ENCODE data around the gene DIS3L2. TPM values are rescaled to one million over a fixed set of nuclear protein-coding genes. Genes with fewer than 3 reads are reported as not detected.

DIS3L2 gene
- total RNA-seq, 1 donor from 2014 or later = 20.6 TPM

- Histone ChIP-seq H3K4me3 (no peak overlapping the region), H3K27me3 (no peaks in the 10 kb centered on the region), H3K4me1 (no peaks in the 10 kb centered on the region), H3K36me3 (peaks cover 0 to 22% of the 10 kb centered on the region in 2 donors), H3K27ac (no peak overlapping the region), H3K9me3 (no peaks in the 10 kb centered on the region)
- intact Hi-C loops (cut with DNase I) = no loop called here
- no peak for TF ChIP-seq CTCF (IDR thresholded peaks at IDR 0.05)
- no peak for DNase-seq (ENCODE audit: low spot score in 2 of 2)
Measured at GRCh38 chr2:232304236-232304635, 342.7 kb downstream of the DIS3L2 start.

GRCh38 chr2:232306741-232307305, 345.3 kb downstream of the DIS3L2 start:
- TF ChIP-seq CTCF (IDR thresholded peaks at IDR 0.05) = no peak

GRCh38 chr2:232307854-232308253, 346.3 kb downstream of the DIS3L2 start:
- Histone ChIP-seq H3K27ac (no peak overlapping the region), H3K4me3 (no peak overlapping the region), H3K36me3 (peaks cover 0 to 10% of the 10 kb centered on the region in 2 donors), H3K9me3 (peaks cover 4 to 6% of the 10 kb centered on the region in 2 donors), H3K27me3 (no peaks in the 10 kb centered on the region), H3K4me1 (no peaks in the 10 kb centered on the region)
- no peak for DNase-seq (ENCODE audit: low spot score in 2 of 2)
- no peak for TF ChIP-seq CTCF (IDR thresholded peaks at IDR 0.05)
- intact Hi-C loops (cut with DNase I) = no loop called here

More at GRCh38 chr2:232306741-232307305, 345.3 kb downstream of the DIS3L2 start:
- no peak for DNase-seq (ENCODE audit: low spot score in 2 of 2)
- Histone ChIP-seq H3K4me1 (no peaks in the 10 kb centered on the region), H3K9me3 (no peaks in the 10 kb centered on the region), H3K4me3 (no peak overlapping the region), H3K27ac (no peak overlapping the region), H3K36me3 (peaks cover 0 to 10% of the 10 kb centered on the region in 2 donors), H3K27me3 (no peaks in the 10 kb centered on the region)
- intact Hi-C loops (cut with DNase I) = no loop called here

- peaks cover 0 to 4% of the 10 kb centered on the region in 2 donors for H3K36me3 ChIP-seq
- no peak overlapping the region for H3K4me3 ChIP-seq
- TF ChIP-seq CTCF (IDR thresholded peaks at IDR 0.05) = no peak
- H3K27me3 ChIP-seq = no peaks in the 10 kb centered on the region
- H3K4me1 ChIP-seq = no peaks in the 10 kb centered on the region
- intact Hi-C loops (cut with DNase I) = no loop called here
- peaks cover 4 to 16% of the 10 kb centered on the region in 2 donors for H3K9me3 ChIP-seq
- H3K27ac ChIP-seq = no peak overlapping the region
- DNase-seq (ENCODE audit: low spot score in 2 of 2) = no peak
Measured at GRCh38 chr2:232308986-232309385, 347.5 kb downstream of the DIS3L2 start.

GRCh38 chr2:232309592-232309991, 348.1 kb downstream of the DIS3L2 start:
- Histone ChIP-seq H3K4me3 (no peak overlapping the region), H3K9me3 (peaks cover 4 to 16% of the 10 kb centered on the region in 2 donors), H3K36me3 (peaks cover 0 to 2% of the 10 kb centered on the region in 2 donors), H3K4me1 (no peaks in the 10 kb centered on the region), H3K27me3 (no peaks in the 10 kb centered on the region), H3K27ac (no peak overlapping the region)
- intact Hi-C loops (cut with DNase I) = no loop called here
- TF ChIP-seq CTCF (IDR thresholded peaks at IDR 0.05) = no peak
- DNase-seq (ENCODE audit: low spot score in 2 of 2) = no peak

- intact Hi-C loops (cut with DNase I) = no loop called here
- Histone ChIP-seq H3K4me1 (peaks cover 0 to 2% of the 10 kb centered on the region in 2 donors), H3K9me3 (peaks cover 4 to 16% of the 10 kb centered on the region in 2 donors), H3K27ac (no peak overlapping the region), H3K36me3 (peaks cover 0 to 2% of the 10 kb centered on the region in 2 donors), H3K27me3 (no peaks in the 10 kb centered on the region), H3K4me3 (no peak overlapping the region)
- TF ChIP-seq CTCF (IDR thresholded peaks at IDR 0.05) = no peak
- DNase-seq (ENCODE audit: low spot score in 2 of 2) = no peak
Measured at GRCh38 chr2:232310121-232310520, 348.6 kb downstream of the DIS3L2 start.

All from ascending aorta (tissue), 2 donors.